Activated CD8-positive, alpha-beta memory T cell treated with anti-CD3 and anti-CD28 coated beads for 1 hour (primary cell): Measurements from ENCODE around the gene SLCO3A1.

Source experiments
- DNase-seq, 2 donors: peaks; one replicate each; pipeline ENCODE4 v3.0.0-alpha.2; 2020; ENCODE audit warnings: low read depth in 1 of 2; ENCODE audit errors: extremely low read depth in 1 of 2

SLCO3A1 gene

DNA sequence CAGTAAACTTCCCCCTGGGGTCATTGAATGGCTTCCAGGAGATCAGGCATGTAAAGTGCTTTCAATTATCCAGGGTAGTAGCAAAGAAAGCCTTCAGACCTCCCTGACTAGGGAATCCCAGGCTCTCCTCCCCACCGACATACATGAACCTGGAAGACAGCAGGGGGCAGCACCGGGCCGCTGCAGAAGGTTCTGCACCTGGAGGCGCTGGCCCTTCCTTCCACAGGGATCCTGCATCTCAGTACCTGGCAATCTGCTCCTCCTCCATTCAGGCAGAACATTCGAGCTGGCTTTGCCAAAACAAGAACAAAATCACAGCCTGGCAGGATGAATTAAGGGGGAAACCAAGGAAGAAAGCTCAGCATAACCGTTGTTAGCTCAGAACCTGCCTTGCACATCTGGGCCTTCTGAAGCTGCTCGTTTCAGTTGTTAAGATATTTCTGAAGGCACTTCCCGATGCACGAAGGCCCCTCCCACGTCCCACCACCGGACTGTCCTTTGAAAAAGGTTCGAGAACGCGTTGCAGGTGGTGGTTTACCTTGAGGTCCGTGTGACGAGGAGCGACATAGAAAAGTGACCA, 237.7 kb downstream of the SLCO3A1 start:
- DNase-seq = no peak

GRCh38 chr15:92092289-92093105, 239.0 kb downstream of the SLCO3A1 start:
- no peak for DNase-seq

DNA sequence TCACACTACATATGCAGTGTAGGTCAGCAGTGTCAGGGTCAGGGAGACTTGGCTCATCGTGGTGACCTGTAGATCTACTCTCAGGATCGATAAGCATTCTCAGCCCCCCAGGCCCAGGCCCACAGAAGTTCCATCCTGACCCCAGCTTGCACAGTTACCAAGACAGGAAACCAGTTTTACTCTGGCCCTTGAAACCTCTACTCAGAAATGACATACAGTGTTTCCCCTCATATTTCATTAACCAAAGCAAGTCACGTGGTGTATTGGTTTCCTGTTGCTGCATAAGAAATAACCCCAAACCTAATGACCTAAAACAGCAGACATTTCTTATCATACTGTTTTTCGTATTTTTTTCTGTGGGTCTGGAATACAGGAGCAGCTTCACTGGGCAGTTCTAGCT, 242.2 kb downstream of the SLCO3A1 start:
- no peak for DNase-seq

DNA sequence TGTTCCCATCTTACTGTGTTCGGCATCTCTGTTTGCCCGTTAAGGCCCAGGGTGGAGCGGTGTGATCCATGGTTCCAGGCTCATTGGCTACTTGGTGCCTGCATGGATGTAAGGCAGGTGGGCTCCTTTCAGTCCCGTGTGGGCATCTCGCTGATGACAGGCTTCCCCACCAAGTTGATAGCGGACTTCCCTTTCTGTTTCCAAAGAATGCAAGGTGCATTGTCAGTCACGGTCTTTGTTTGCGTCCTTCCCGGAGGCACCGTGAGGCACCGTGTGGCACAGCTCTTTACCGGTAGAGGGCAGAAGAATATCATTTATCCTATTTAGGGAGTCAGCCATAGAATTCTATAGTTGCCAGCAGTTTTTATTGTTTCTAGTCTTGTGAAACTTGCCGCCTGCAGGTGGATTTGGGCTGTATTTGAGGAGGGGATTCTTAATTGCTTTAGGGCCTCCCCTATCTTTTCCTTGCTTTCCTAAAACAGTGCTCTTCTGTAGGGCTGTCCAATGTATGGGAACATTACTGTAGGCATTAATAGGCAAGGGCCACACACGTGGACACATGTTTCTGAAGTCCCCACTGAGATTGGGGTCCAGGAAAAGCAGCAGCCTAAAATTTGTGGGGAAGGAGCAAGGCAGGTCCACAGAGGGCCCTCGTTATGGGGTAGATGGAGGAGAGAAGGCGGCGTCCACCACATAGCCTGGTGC, 244.1 kb downstream of the SLCO3A1 start:
- no peak for DNase-seq

DNA sequence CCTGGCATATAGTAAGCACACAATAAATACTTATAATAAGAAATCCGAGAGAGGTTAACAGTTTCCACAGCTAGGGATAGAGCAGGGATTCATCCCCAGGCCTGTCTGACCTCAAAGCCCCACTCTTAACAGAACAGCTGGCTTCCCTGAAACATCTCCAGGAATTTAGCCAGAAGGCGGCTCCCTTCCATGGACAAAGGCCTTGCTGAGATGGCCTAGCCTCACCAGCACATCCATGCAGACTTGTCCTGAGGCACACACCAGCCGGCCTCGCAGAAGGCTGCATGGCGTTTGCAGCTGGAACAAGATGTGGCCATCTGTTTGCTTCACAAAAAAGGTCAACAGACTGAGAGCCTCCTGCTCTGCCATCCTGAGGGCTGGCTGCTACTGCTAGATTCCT, 245.4 kb downstream of the SLCO3A1 start:
- DNase-seq = no peak

GRCh38 chr15:92100301-92100700, 246.8 kb downstream of the SLCO3A1 start:
- DNase-seq = no peak

- no peak for DNase-seq
These were observed 247.2 kb downstream of the SLCO3A1 start for GRCh38 chr15:92100751-92101150.

DNA sequence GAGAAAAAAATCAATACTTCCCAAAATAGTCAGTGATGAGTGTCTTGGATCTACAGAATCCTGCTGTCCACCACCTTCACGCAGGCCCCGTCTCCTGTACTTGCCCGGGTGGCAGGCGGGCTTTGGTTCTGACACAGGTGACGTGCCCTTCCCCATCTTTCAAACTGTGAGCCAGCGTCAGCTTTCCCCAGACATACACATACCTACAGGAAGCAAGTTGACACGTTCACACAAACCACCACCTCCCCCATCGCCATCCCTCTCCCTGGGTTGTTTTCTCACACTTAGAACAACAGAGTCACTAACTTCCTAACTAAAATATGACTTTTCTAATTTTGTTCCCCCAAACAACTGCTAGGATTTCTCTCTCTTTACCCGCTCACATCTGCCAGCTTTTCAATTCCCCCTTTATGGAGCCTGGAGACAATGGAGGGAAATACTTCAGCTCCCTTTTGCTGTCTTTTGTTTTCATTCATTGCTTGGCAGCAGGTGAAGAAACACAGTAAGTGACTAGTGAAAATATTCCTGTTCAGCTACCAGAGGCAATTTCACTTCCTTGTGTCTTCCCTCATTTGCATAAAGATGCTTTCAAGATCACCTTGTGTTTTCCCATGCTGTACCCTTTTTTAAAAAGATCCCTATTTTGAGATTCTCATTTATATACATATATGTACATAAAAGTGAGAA, 248.3 kb downstream of the SLCO3A1 start:
- DNase-seq = no peak

DNA sequence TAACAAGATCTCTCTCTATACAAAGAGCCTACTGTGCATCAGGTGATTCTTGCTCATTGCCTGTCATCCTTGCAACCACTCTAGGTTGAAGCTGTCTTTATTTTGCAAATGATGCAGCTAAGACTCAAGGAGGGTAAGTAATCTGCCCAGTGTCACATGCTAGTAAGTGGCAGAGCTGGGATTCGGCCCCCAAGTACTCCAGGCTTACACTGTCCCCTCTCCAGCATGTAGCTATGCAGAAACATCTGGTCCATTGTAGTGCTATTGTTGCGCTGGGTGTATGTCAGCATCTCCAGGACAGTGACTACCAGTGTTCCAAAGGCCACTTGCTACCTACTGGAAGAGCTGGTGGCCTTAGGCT, 248.9 kb downstream of the SLCO3A1 start:
- DNase-seq = no peak

DNA sequence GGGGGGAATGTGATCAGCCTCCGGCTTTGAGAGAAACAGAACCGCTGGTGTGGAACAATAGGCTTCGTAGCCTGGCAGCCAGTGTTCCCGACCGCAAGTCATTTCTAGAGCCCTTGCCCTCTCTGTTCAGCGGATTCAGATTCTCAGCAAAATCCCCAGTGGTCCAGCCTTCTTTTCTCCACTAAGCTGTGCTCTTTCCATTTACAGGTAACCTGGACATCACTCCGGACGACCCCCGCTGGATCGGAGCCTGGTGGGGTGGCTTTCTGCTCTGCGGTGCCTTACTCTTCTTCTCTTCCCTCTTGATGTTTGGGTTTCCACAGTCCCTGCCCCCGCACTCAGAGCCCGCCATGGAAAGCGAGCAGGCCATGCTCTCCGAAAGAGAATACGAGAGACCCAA, 250.6 kb downstream of the SLCO3A1 start:
- DNase-seq = no peak

DNA sequence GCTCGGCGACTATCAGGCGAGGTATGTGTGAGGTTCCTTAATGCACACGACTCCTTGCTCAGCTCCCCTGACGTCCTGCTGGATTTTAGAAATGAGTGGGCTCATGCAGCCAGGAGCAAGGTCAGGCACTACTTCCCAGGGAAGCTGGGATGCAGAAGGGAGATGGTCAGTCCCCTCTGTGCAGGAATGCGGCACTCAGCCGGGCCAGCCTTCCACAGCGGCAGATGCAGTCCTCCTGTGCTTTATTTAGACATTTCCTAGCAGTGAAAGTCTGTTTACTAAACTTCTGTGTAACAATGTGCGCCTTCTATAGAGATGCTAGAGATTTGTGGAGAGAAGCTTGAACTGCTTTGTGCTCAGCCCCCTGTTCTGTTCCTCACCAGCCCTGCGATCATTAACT, 252.1 kb downstream of the SLCO3A1 start:
- DNase-seq = no peak

- DNase-seq = no peak
These were observed 254.0 kb downstream of the SLCO3A1 start for GRCh38 chr15:92107510-92107909.

DNA sequence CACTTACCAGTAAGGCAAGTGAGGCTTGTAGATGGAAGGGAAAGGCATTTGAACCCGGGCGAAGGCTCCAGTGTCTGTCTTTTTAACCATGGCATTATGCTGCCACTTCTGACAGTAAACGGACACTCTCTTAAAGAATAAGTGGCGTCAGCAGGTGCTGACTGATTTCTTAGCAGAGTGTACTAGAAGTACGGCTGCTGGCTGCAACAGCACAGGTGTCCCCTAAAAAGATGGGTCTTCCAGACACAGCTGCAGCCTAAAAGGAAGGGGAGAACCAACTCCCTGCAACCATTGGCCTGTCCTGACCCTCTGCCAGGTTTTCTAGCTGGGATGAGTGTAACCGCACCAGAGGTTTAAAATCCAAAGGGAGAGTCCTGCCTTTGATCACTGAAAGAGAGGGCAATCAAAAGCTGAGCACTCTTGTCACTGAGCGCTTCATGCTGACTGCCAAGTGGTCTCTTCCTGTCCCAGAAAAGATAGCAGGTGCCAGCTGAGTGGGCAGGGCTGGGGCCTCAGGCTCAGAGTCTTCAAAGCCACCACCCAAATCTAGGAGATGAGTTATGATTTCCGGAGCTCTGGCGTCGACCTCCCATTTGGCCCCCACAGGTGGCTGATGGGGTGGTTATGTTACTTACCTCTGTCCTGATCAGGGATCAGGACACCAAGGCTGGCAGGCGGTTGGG, 255.8 kb downstream of the SLCO3A1 start:
- no peak for DNase-seq

DNA sequence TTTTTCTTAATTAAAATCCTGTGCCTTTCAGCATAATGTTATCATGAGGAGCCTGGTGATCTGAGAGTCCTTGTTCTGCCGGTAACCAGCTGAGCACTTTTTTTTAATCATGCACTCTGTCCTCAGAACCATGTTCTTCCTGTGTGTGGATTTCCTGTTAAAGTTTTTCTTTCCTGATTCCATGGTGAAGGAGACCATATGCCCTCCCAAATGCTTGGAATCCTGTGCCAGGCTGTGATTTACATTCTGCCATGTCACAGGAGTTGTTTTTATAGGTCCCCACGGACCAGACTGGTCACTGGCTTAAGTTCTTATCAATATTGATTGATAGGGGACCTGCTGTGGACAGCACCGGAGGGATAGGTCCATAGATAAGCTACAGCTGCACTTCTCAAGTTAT, 257.8 kb downstream of the SLCO3A1 start:
- DNase-seq = no peak

DNA sequence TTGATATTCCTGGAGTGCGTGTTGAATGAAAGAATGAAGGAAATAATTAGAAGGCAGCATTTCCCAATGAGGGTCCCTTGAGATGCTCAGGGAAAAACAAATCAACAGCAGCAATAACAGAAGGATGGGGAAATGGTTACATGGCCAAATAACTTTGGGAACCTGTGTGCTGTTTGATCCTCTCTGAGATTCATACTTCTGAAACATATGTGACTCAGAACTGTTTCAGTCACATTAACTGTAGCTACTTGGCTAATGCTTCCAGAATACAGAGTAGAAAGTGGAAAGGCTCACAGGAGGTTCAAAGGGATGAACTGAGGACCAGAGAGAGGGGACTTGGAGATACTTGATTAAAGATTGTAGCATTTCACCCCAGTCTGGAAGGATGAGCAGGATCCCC, 258.2 kb downstream of the SLCO3A1 start:
- DNase-seq = no peak

DNA sequence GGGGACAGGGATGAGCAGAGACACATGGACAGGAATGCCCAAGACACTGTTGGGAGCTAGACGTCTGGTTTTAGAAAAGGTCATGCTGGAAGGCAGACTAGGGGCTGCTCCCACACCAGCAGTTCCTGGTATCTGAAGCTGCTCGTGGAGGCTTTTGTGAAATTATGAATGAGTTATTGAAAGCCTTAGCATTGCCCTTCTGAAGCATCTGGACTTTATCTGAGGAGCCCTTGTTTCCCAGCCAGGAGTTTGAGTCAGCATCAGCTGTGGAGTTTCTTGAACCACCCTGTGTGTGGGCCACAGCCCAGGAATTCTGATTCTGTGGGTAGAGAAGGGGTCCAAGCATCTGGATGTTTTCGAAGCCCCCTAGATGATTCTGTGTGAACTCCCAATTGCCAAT, 258.7 kb downstream of the SLCO3A1 start:
- no peak for DNase-seq

DNA sequence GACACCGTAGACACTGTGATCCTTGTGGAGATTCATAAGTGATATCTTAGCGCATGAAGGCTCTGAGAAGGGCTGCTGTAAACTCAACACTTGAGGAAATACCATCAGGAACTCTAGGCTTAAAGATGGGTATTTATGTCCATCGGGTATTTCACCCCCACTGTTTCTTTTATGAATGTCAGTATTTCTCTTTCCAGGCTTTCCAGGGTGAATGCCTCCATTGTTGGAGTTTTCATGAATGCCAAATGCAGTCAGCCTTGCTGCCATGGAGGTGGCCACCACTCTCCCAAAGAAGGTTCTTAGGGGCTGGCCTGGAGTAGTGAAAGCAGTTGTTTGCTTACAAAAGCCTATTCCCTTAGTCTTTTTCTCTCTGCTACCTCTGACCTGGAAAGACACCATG, 259.2 kb downstream of the SLCO3A1 start:
- no peak for DNase-seq

DNA sequence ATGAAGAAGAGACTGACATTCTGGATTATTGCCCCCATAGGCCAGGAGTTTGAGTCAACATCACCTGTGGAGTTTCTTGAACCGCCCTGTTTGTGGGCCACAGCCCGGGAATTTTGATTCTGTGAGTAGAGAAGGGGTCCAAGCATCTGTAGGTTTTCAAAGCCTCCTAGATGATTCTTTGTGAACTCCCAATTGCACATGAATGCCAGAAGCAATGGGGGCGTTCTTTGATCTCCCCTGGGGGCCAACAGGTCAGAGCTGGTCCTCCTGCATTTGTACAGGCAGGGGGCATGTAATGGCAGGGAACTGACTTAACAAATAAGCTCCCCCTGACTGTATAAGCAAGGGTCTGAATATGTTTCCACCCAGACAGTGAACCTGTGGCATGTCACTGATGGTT, 260.3 kb downstream of the SLCO3A1 start:
- DNase-seq = no peak

DNA sequence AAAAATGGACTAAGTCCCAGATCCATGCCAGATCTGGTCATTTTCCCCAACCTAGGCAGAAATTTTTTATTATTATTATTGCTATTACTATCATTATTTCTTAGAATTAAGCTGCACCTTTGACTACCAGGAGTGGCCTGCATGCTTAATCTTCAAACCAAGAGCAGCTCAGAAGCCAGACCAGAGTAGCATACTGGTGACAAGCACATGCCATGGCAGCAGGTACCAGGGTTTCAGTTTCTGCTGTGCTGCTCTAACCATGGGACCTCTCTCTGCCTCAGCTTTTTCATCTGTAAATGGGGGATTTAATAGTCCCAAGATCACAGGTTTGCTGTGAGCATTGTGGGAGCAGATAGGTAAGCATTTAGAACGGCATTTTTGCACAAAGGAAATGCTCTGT, 262.3 kb downstream of the SLCO3A1 start:
- DNase-seq = no peak

DNA sequence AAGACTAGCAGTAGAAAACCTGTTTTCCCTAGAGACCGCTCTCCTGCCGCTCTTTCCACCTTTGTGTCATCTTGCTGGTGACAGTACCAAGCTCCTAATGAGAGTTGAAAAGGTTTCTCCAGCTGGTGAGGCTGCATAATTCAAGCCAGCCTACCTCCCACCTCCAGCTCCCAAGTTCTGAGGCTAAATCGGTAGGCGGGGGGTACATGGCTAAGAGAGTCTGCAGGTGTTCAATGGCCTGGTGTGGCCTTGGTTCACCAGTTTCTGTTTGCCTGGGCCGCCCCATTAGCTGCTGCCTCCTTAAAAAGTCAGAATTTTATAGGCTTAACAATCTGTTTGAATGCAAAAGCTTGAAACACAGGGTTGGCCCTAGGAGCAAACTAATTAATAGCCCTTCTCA, 262.8 kb downstream of the SLCO3A1 start:
- no peak for DNase-seq

DNA sequence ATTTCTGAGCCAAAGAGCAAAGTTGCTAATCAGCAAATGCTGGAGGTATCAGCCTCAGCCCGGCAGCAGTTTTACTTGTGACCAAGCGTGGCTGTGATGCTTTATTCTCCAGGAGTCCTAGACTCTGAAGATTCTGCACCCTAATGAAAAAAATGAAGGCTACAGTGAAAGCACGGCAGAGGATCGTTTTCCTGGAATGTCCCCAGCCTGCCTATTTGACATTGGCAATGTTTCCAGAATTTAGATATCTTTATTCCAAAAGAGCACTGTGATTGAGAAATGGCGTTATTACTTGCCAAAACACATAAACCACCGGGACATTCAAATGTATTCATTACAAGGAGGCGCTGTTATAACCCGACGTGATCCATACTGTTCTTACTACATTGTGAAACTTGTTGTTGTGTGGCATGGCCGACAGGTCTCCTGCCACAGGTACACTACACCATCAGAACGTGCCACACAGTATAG, 263.8 kb downstream of the SLCO3A1 start:
- no peak for DNase-seq
